Measurements from ENCODE around the gene SLC13A4. TPM values are rescaled to one million over a fixed set of nuclear protein-coding genes. Genes with fewer than 3 reads are reported as not detected.

SLC13A4 gene
- total and polyA plus RNA-seq, 2 of the 4 experiments (the other 2 are of a cell fraction) = 0.10 TPM; not detected in 1

- DNase-seq = no peak
- H2BK20ac ChIP-seq (ENCODE audit: low read depth, low read length) = no peak overlapping the region
- intact Hi-C loops (cut with micrococcal nuclease) (no loop called here), in situ Hi-C loops (cut with MboI; ENCODE audit: low sequenced_read_pairs) (no loop called here), dilution Hi-C loops (cut with HindIII; ENCODE audit: low sequenced_read_pairs, unreplicated experiment) (no loop called here)
- BruUV-seq (replicated peaks) = no TSS peak
- 80% methylated on average over 1 of the region's 5 CpGs; no CpG with 5 or more reads in 1 of the 2 experiments for WGBS, 2 experiments (ENCODE audit: extremely low coverage in 2 of 2, insufficient read length in 1 of 2)
- no peaks in the 10 kb centered on the region for H3K4me1 ChIP-seq (ENCODE audit: control insufficient read depth, insufficient read depth, low read length)
- 0 out of 2 replicates have a peak overlapping the region, but pooled peaks have one; percentile 34 for H3K14ac ChIP-seq (replicated peaks; ENCODE audit: low read depth, low read length)
- POLR2A ChIA-PET (ENCODE audit: unreplicated experiment) = interaction anchor here (1.0 kb wide), 1 partner anchor 12 kb away, joined by 3 read pairs; no protein-coding TSS in a partner anchor
- H4K5ac ChIP-seq (ENCODE audit: low read depth, low read length) = no peak overlapping the region
- H3K27ac ChIP-seq (ENCODE audit: insufficient read depth, low read length) = no peak overlapping the region
- no peak overlapping the region for H3K4ac ChIP-seq (ENCODE audit: low read depth, low read length)
- no peak overlapping the region for H2AFZ ChIP-seq (replicated peaks; ENCODE audit: low read length, poor library complexity)
- ATAC-seq (ENCODE audit: low read depth) = no peak
- TF ChIP-seq, protein P1, sequence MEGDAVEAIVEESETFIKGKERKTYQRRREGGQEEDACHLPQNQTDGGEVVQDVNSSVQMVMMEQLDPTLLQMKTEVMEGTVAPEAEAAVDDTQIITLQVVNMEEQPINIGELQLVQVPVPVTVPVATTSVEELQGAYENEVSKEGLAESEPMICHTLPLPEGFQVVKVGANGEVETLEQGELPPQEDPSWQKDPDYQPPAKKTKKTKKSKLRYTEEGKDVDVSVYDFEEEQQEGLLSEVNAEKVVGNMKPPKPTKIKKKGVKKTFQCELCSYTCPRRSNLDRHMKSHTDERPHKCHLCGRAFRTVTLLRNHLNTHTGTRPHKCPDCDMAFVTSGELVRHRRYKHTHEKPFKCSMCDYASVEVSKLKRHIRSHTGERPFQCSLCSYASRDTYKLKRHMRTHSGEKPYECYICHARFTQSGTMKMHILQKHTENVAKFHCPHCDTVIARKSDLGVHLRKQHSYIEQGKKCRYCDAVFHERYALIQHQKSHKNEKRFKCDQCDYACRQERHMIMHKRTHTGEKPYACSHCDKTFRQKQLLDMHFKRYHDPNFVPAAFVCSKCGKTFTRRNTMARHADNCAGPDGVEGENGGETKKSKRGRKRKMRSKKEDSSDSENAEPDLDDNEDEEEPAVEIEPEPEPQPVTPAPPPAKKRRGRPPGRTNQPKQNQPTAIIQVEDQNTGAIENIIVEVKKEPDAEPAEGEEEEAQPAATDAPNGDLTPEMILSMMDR (conservative IDR thresholded peaks at IDR 0.05; ENCODE audit: low read depth, low read length) = no peak
- no peak for TF ChIP-seq SMC3 (IDR thresholded peaks at IDR 0.05; ENCODE audit: low read depth, low read length)
- no peak for TF ChIP-seq CHD1 (IDR thresholded peaks at IDR 0.05; ENCODE audit: low read depth, low read length)
- no peak for TF ChIP-seq USF2 (IDR thresholded peaks at IDR 0.05; ENCODE audit: low read depth, low read length)
- TF ChIP-seq POLR2A (IDR thresholded peaks at IDR 0.05; ENCODE audit: low read depth, low read length) = no peak
- no peak for TF ChIP-seq NFE2L2 (IDR thresholded peaks at IDR 0.05; ENCODE audit: low read depth, low read length)
- TF ChIP-seq MAZ (IDR thresholded peaks at IDR 0.05; ENCODE audit: borderline replicate concordance, low read depth, low read length) = no peak
- no peak for TF ChIP-seq RAD21 (IDR thresholded peaks at IDR 0.05; ENCODE audit: low read length)
- TF ChIP-seq CEBPB (IDR thresholded peaks at IDR 0.05; ENCODE audit: low read depth, low read length) = no peak
- no peak for TF ChIP-seq RFX5 (IDR thresholded peaks at IDR 0.05; ENCODE audit: low read depth, low read length)
- no peak for TF ChIP-seq RCOR1 (IDR thresholded peaks at IDR 0.05; ENCODE audit: insufficient replicate concordance, low read length)
- no peak for TF ChIP-seq MAFK (IDR thresholded peaks at IDR 0.05; ENCODE audit: low read depth, low read length)
- TF ChIP-seq, protein P2, sequence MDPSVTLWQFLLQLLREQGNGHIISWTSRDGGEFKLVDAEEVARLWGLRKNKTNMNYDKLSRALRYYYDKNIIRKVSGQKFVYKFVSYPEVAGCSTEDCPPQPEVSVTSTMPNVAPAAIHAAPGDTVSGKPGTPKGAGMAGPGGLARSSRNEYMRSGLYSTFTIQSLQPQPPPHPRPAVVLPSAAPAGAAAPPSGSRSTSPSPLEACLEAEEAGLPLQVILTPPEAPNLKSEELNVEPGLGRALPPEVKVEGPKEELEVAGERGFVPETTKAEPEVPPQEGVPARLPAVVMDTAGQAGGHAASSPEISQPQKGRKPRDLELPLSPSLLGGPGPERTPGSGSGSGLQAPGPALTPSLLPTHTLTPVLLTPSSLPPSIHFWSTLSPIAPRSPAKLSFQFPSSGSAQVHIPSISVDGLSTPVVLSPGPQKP (IDR thresholded peaks at IDR 0.05; ENCODE audit: borderline replicate concordance, low read depth, low read length) = no peak
- no peak for TF ChIP-seq FOS (IDR thresholded peaks at IDR 0.05; ENCODE audit: low read depth, low read length)
- TF ChIP-seq BHLHE40 (IDR thresholded peaks at IDR 0.05; ENCODE audit: low read depth, low read length) = no peak
- TF ChIP-seq MXI1 (IDR thresholded peaks at IDR 0.05; ENCODE audit: borderline replicate concordance, low read depth, low read length) = no peak
- H2BK120ac ChIP-seq (ENCODE audit: low read depth, low read length) = no peak overlapping the region
- no peaks in the 10 kb centered on the region for H3K9me1 ChIP-seq (ENCODE audit: insufficient read depth, low read length)
- H3K18ac ChIP-seq (ENCODE audit: low read depth, low read length) = no peak overlapping the region
- CTCF ChIA-PET = interaction anchor here (0.6 kb wide), 1 partner anchor 15 kb away, joined by 3 read pairs; no protein-coding TSS in a partner anchor
- H3K36me3 ChIP-seq (ENCODE audit: control insufficient read depth, insufficient read depth, low read length) = no peaks in the 10 kb centered on the region
- no peak overlapping the region for H3K4me2 ChIP-seq (ENCODE audit: low read depth, low read length)
- no peaks in the 10 kb centered on the region for H3K79me1 ChIP-seq (ENCODE audit: low read depth in 1 of 2, low read length in 2 of 2)
- no peak overlapping the region for H3K56ac ChIP-seq (ENCODE audit: extremely low read depth, insufficient read depth, low read length)
- H3K9ac ChIP-seq (ENCODE audit: low read depth, low read length) = no peak overlapping the region
- no peak overlapping the region for H3K4me3 ChIP-seq (ENCODE audit: insufficient read depth, low read depth, low read length)
- H3K27me3 ChIP-seq (ENCODE audit: control insufficient read depth, insufficient read depth, low read length) = no peaks in the 10 kb centered on the region; the same call in 1 of the 2 replicates
- H4K91ac ChIP-seq (ENCODE audit: insufficient read depth, low read depth, low read length) = no peak overlapping the region
- no peak overlapping the region for H2BK15ac ChIP-seq (ENCODE audit: low read depth, low read length)
- no peak overlapping the region for H3K23ac ChIP-seq (ENCODE audit: low read depth, low read length)
- H4K8ac ChIP-seq (ENCODE audit: low read depth in 2 of 2, low read length in 2 of 2) = no peak overlapping the region
- no peaks in the 10 kb centered on the region for H3K9me3 ChIP-seq (ENCODE audit: control insufficient read depth, insufficient read depth, low read length)
- no peak overlapping the region for H2AK5ac ChIP-seq (ENCODE audit: low read depth, low read length)
- no peaks in the 10 kb centered on the region for H4K20me1 ChIP-seq (ENCODE audit: insufficient read depth, low read length)
- no peak overlapping the region for H2AK9ac ChIP-seq (replicated peaks; ENCODE audit: low read depth, low read length, poor library complexity)
- H2BK5ac ChIP-seq (ENCODE audit: low read depth, low read length, poor library complexity, severe bottlenecking) = no peak overlapping the region
These were observed 1.7 kb downstream of the SLC13A4 start for GRCh38 chr7:135726276-135726788.

All from IMR-90 (cell line).